K562 (cell line): ENCODE results near the gene TPD52L2.

Experiments used
- ARNT ChIP-seq, 2 experiments: fragments of 450-650 bp; IDR thresholded peaks; 2 replicates each; pipeline ENCODE4 v1.6.1; 2016; ENCODE audit warnings: mild to moderate bottlenecking in 1 of 2
- GABPB1 ChIP-seq: sonication (generic); formaldehyde crosslinking; IDR thresholded peaks from 2 replicates; pipeline ENCODE4 v1.8.0; 2022; ENCODE audit warnings: mild to moderate bottlenecking, missing genetic modification reagents
- POLR2AphosphoS5 ChIP-seq: IDR thresholded peaks from 2 replicates; pipeline ENCODE4 v1.6.1; 2011; ENCODE audit warnings: mild to moderate bottlenecking, low read depth, low read length, moderate library complexity; ENCODE audit not compliant: control insufficient read depth, insufficient read depth
- SMAD3 ChIP-seq: fragments of 450-650 bp; formaldehyde crosslinking; conservative IDR thresholded peaks from 2 replicates; pipeline ENCODE4 v1.4.0; 2020; ENCODE audit warnings: mild to moderate bottlenecking
- SOX6 ChIP-seq: fragments of 450-650 bp; IDR thresholded peaks from 2 replicates; pipeline ENCODE4 v1.6.1; 2014; ENCODE audit warnings: mild to moderate bottlenecking
- TAF1 ChIP-seq: IDR thresholded peaks from 2 replicates; pipeline ENCODE4 v1.6.1; 2011; ENCODE audit warnings: mild to moderate bottlenecking, low read length, moderate library complexity; ENCODE audit not compliant: insufficient read depth, control insufficient read depth, severe bottlenecking; ENCODE audit errors: extremely low read depth
- TCF3 ChIP-seq: sonication (generic); formaldehyde crosslinking; IDR thresholded peaks from 2 replicates; pipeline ENCODE4 v1.4.0; 2020; ENCODE audit warnings: mild to moderate bottlenecking, missing genetic modification reagents
- WHSC1 ChIP-seq: IDR thresholded peaks from one replicate; pipeline ENCODE4 v1.6.1; 2012; ENCODE audit warnings: low read length, control low read depth, inconsistent platforms
- ZNF354B ChIP-seq: fragments of 250-450 bp; sonication (Bioruptor Pico); IDR thresholded peaks from 2 replicates; pipeline ENCODE4 v1.4.0; 2020
- ZNF655 ChIP-seq: fragments of 250-450 bp; sonication (Bioruptor Pico); IDR thresholded peaks from 2 replicates; pipeline ENCODE4 v1.5.0; 2021

DNA sequence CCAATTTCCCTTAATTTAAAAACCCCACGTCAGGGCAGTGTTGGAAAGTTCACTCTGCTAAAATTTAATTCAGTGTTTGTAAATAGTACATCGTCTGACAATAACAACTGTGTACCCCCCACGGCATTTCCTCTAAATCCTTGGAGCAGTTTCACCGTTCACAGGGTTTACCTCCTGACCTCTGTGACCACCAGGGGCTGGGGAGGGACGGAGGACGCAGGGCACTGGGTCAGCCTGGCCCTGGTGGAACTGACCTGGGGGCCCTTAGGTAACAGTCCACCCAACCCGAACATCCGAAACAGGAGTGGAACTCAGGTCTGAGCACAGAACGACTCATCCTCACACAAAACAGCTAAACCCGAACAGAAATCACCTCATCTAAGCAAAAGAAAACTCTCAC is 36.1 kb upstream of the TPD52L2 start:
- TF ChIP-seq ZNF354B (CRISPR knock-in tag): no peak
- no peak for TF ChIP-seq TCF3 (CRISPR knock-in tag)
- TF ChIP-seq ZNF655 (CRISPR knock-in tag): no peak
- no peak for TF ChIP-seq SOX6
- no peak for TF ChIP-seq WHSC1
- no peak for TF ChIP-seq TAF1
- no peak for TF ChIP-seq SMAD3 (CRISPR knock-in tag)
- TF ChIP-seq POLR2AphosphoS5: no peak
- no peak for TF ChIP-seq ARNT (IDR thresholded peaks at IDR 0.05)
- no peak for TF ChIP-seq GABPB1 (CRISPR knock-in tag)
